ENCODE data around the gene MNS1.
"Not testable (repeated sequence)": the region's sequence is repeated elsewhere in the genome, so short reads cannot be mapped to it uniquely, and the experiment has no call there.

The MNS1 gene

DNA sequence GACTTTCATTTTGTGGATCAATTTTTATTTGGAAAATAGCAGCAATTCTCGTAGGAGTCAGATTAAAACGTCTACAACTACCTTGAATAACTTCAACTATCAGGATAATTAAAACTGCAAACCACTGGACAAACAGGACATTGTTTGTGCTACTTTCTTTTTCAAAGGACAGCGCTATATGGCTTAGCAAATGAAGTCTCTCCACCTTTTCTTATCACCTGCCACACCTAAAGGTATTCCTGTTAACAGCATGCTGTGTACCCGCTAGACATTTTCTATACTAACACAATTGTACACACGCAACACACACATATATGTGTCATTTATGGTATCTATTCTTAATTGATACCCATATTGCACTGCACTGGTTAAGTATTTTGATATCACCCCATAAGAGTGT lies 19.2 kb downstream of the MNS1 start:
- no peak for DNase-seq

DNA sequence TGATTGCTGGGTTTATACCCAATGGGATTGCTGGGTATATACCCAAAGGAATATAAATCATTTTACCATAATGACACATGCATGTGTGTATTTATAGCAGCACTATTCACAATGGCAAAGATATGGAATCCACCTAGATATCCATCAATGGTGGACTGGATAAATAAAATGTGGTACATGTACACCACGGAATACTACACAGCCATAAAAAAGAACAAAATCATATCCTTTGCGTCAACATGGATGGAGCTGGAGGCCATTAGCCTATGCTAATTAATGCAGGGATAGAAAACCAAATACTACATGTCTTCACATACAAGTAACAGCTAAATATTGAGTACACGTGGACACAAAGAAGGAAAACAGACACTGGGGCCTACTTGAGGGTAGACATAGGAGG lies 22.6 kb downstream of the MNS1 start:
- DNase-seq: no peak

DNA sequence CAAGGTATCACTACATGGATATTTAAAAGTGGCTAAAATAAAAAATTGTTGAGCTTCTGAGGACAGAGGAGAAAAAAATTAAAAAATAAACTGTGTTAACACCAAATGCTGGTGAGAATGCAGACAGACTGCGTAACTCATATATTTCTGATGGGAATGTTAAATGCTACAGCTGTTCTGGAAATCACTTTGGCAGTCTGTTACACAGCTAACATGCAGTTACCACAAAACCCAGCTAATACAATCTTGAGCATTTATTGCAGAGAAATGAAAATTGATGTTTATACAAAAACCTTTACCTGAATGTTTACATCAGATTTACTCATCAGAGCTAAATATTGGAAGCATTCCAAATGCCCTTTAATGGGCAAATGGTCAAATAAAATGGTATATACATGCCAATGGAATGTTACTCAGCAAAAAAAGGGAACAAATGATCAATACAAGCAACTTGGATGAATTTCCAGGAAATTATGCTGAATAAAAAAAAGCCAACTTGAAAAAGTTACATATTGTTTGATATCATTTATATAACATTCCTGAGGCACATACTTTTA lies 24.6 kb downstream of the MNS1 start:
- no peak for DNase-seq

DNA sequence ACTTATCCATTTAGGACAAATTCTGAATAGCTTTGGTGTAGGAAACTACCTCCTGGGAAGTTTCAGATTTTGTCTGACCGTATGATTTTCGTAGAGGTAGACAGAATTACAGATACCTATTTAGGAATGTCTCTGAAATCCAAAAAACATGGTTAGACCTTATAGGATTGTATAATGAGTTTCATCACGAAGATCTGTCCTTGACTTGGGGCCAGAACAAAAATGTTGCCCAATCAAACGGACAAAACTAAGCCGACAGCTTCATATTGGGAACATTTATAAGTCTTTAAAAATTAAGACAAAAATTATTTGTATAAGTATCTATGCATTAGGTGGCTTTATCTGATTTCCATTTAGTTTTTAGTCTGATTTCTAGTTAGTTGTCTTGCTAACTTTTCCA lies 32.6 kb downstream of the MNS1 start:
- no peak for DNase-seq

DNA sequence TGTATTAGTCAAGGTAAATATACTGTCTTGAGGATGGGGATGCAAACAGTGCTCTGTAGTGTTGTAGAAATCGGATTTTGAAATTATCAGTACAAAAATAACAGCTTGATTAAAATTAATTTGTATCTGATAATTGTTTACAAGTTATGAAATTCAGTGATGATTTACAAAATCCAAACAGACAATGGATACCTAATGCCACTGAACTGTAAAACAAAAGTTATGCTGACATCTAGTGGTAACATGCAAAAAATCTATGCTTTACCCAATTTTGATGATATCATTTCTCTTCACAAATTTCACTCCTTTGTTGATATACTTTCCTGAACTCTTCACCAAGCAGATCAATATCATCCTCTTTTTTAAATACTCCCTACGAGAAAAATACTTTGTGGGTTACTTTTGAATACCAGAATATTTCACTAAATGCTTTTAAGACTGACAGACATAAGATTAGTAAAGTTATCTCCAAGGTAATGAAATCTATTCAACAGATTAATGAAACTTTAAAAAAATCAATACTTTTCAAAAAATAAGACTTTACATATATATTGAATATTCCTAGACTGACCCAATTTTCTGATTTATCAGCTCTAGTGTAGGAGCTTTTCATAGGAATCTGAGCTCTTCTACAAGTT lies 36.0 kb downstream of the MNS1 start:
- DNase-seq: no peak

- no peak for DNase-seq
Measured at GRCh38 chr15:56425976-56426375, 39.0 kb downstream of the MNS1 start.

DNA sequence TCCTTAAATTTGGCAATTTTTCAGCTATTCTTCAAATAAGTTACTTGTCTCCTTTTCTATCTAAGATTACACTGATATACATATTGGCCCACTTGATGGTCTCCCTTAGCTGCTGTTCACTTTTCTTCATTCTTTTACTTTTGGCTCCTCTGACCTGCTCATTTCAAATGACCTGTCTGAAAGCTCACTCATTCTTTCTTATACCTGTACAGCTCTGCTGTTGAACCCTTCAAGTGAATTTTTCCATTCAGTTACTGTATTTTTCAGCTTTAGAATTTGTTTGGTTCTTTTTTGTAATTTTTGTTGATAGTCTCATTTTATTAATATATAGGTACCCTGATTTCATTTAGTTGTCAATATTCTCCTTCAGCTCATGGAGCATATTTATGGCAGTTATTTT lies 39.7 kb downstream of the MNS1 start:
- DNase-seq: no peak

DNA sequence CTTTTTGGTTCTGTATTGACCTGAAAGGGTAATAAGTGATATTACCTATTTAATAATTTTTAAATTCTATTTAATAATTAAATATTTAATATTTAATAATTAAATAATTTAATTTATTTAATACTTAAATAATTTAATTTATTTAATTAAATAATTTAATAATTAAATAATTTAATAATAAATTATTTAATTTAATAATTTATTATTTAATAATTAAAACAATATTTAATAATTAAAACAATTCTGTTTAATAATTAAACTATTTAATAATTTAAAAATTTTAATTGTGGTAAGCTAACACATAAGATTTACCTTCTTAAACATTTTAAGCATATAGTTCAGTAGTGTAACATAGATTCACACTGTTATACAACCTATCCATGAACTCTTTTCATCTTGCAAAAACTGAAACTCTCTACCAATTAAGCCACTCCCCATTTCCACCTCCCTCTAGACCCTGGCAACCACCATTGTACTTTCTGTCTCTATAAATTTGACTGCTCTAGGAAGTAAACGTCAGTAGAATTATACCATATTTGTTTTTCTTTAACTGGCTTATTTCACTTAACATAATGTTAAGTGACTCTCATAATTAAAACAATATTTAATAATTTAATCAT lies 51.7 kb downstream of the MNS1 start:
- DNase-seq: not testable (repeated sequence)

GRCh38 chr15:56411122-56411749 lies 53.7 kb downstream of the MNS1 start:
- DNase-seq: no peak

DNA sequence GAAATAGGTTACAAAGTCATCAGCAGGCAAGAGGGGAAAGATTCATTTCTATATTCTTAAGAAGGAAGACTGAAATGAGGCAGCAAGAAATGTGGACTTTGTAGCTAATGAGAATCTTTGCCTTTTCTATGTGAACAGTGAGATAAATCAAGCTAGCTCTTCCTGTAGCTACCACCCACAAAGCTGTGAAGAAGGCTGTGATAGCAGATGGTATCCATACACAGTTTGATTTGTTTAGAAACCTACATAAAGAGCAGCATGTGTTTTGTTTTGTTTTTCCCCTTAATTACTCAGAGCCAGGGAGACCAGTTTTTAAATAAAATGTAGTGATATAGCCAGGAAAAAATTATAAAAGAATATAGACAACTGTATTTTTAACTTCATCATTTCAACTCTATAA lies 54.2 kb downstream of the MNS1 start:
- DNase-seq: no peak

DNA sequence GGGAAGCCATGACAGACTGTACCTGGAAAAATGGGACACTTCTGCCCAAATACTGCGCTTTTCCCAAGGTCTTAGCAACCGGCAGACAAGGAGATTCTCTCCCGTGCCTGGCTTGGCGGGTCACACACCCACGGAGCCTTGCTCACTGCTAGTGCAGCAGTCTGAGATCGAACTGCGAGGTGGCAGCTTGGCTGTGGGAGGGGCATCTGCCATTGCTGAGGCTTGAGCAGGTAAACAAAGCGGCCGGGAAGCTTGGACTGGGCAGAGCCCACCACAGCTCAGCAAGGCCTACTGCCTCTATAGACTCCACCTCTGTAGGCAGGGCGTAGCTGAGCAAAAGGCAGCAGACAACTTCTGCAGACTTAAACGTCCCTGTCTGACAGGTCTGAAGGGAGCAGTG lies 65.7 kb downstream of the MNS1 start:
- not testable (repeated sequence) for DNase-seq

DNA sequence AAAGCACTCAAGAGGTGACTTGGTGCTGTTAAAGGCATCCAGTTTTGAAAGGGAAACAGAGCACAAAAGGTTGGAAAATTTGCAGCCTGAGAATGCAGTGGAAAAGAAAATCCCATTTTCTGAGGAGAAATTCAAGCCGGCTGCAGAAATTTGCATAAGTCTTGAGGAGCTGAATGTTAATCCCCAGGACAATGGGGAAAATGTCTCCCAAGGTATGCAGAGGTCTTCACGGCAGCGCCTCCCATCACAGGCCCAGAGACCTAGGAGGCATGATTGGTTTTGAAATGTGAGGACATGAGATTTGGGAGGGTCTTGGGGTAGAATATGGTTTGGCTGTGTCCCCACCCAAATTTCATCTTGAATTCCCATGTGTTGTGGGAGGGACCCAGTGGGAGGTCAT lies 67.6 kb downstream of the MNS1 start:
- not testable (repeated sequence) for DNase-seq

- DNase-seq: no peak
Measured at GRCh38 chr15:56394909-56395308, 70.0 kb downstream of the MNS1 start.

- DNase-seq: no peak
Measured at GRCh38 chr15:56393277-56393676, 71.7 kb downstream of the MNS1 start.

- no peak for DNase-seq
Measured at GRCh38 chr15:56390739-56391267, 74.1 kb downstream of the MNS1 start.

DNA sequence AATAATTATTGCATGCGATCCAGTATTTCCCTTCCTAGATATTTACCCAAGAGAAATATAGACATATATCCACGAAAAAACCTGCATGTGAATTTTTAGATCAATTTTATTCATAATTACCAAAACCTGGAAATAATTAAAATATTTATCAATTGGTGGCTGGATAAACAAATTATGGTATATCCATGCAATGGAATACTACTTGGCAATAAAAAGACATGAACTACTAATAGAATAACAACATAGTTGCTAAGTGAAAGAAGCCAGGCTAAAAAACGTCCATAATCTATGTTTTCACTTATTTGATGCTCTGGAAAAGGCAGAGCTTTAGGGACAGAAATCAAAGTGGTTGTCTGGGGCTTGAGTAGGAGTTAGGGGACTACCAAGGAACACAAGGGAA lies 79.0 kb downstream of the MNS1 start:
- no peak for DNase-seq

DNA sequence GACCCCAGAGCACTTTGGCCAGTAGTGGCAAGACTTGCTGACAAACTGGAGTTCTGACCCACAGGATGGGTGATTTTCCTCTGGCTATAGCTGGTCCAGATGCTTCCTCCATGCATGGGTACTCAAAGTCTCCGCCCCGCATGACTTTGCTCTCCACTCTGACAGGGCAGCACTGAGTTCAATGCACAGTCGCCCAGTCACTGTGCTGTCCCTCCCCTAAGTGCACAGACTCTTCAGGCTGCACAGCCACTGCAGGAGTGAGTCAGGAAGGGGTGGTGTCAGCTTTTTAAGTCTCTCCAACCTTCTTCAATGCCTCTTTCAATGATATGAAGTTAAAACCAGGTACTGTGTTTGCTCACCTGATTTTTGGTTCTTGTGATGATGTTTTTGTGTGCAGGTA lies 81.9 kb downstream of the MNS1 start:
- no peak for DNase-seq

Data from 8988T (cell line).